SJSA1 (cell line): ENCODE data around the gene RCL1. TPM values are rescaled to one million over a fixed set of nuclear protein-coding genes. Genes with fewer than 3 reads are reported as not detected.
"Not testable (repeated sequence)": the region's sequence is repeated elsewhere in the genome, so short reads cannot be mapped to it uniquely, and the experiment has no call there.

Experiments
- DNase-seq, 2 experiments: peaks; one replicate each; pipeline ENCODE4 v3.0.0-alpha.2; 2015 to 2020; ENCODE audit warnings: low spot score in 2 of 2, low read depth in 1 of 2
- H3K27ac ChIP-seq: fragments of 250-450 bp; sonication (Bioruptor Pico); 2 replicates; pipeline ENCODE4 v1.5.1; 2020; ENCODE audit warnings: mild to moderate bottlenecking, moderate library complexity
- H3K27me3 ChIP-seq: fragments of 250-450 bp; sonication (Bioruptor Pico); replicated peaks from 2 replicates; pipeline ENCODE4 v1.5.1; 2020; ENCODE audit warnings: mild to moderate bottlenecking, moderate library complexity
- H3K36me3 ChIP-seq: fragments of 250-450 bp; sonication (Bioruptor Pico); 2 replicates; pipeline ENCODE4 v1.5.1; 2020; ENCODE audit warnings: mild to moderate bottlenecking
- H3K4me1 ChIP-seq: fragments of 250-450 bp; sonication (Bioruptor Pico); replicated peaks from 2 replicates; pipeline ENCODE4 v1.6.1; 2021; ENCODE audit warnings: mild to moderate bottlenecking
- H3K4me3 ChIP-seq: fragments of 250-450 bp; sonication (Bioruptor Pico); 2 replicates; pipeline ENCODE4 v1.5.1; 2020; ENCODE audit warnings: mild to moderate bottlenecking
- H3K9me3 ChIP-seq: fragments of 250-450 bp; sonication (Bioruptor Pico); replicated peaks from 2 replicates; pipeline ENCODE4 v1.5.1; 2020; ENCODE audit warnings: mild to moderate bottlenecking
- total RNA-seq: library from RNA; depleted of rRNA; stranded (reverse); fragments of >200 nt; shearing (Covaris generic); gene quantifications from 2 replicates; pipeline ENCODE4 v1.2.3, GENCODE V29; 2014; rRNA removed

RCL1 gene
- total RNA-seq: 0.91 and 7.3 TPM in 2 replicates

GRCh38 chr9:4792572-4793458, at the start of gene RCL1:
Gene RCL1 (plus strand): TSS chr9:4792944. CDS start chr9:4793092, 148 bp downstream.
- Histone ChIP-seq H3K4me1 (0 out of 2 replicates have a peak, but pooled peaks cover 3% of the 10 kb centered on the region), H3K4me3 (peak within 1 kb of the TSS; percentile 58), H3K27me3 (no peaks in the 10 kb centered on the region), H3K9me3 (no peaks in the 10 kb centered on the region), H3K27ac (no peak within 1 kb of the TSS), H3K36me3 (no peaks in the 10 kb centered on the region)
- DNase-seq: peak; percentile 85 to 87

- H3K4me1 ChIP-seq: peaks cover 28% of the 10 kb centered on the region
- H3K27ac ChIP-seq: peak overlapping the region; percentile 83
- H3K9me3 ChIP-seq: no peaks in the 10 kb centered on the region
- H3K4me3 ChIP-seq: no peak overlapping the region
- H3K27me3 ChIP-seq: no peaks in the 10 kb centered on the region
- DNase-seq: peak; percentile 49 to 60
- peaks cover 3% of the 10 kb centered on the region; the same call in 1 of the 2 replicates for H3K36me3 ChIP-seq
These were observed 49.4 kb upstream of the RCL1 start for GRCh38 chr9:4743131-4743875.

- no peaks in the 10 kb centered on the region for H3K27me3 ChIP-seq
- H3K27ac ChIP-seq: no peak overlapping the region
- no peaks in the 10 kb centered on the region for H3K36me3 ChIP-seq
- DNase-seq: no peak
- no peak overlapping the region for H3K4me3 ChIP-seq
- H3K4me1 ChIP-seq: peaks cover 26% of the 10 kb centered on the region
- H3K9me3 ChIP-seq: no peaks in the 10 kb centered on the region
These were observed 46.3 kb upstream of the RCL1 start for GRCh38 chr9:4746278-4747030.

- Histone ChIP-seq H3K9me3 (no peaks in the 10 kb centered on the region), H3K36me3 (no peaks in the 10 kb centered on the region), H3K27me3 (no peaks in the 10 kb centered on the region), H3K4me1 (peaks cover 6% of the 10 kb centered on the region), H3K4me3 (no peak overlapping the region), H3K27ac (no peak overlapping the region)
- no peak for DNase-seq
These were observed 44.1 kb upstream of the RCL1 start for GRCh38 chr9:4748612-4749011.

GRCh38 chr9:4750023-4750673, 42.6 kb upstream of the RCL1 start:
- Histone ChIP-seq H3K36me3 (no peaks in the 10 kb centered on the region), H3K27ac (no peak overlapping the region), H3K4me3 (no peak overlapping the region), H3K4me1 (no peaks in the 10 kb centered on the region), H3K9me3 (no peaks in the 10 kb centered on the region), H3K27me3 (no peaks in the 10 kb centered on the region)
- peak in 1 of 2 experiments; percentile 12 for DNase-seq

GRCh38 chr9:4754530-4754929, 38.2 kb upstream of the RCL1 start:
- H3K36me3 ChIP-seq, H3K9me3 ChIP-seq, H3K27ac ChIP-seq, H3K4me3 ChIP-seq, H3K27me3 ChIP-seq, H3K4me1 ChIP-seq, DNase-seq: not testable (repeated sequence)

- Histone ChIP-seq H3K36me3 (no peaks in the 10 kb centered on the region), H3K4me3 (no peak overlapping the region), H3K27me3 (no peaks in the 10 kb centered on the region), H3K4me1 (no peaks in the 10 kb centered on the region), H3K9me3 (no peaks in the 10 kb centered on the region), H3K27ac (no peak overlapping the region)
- no peak for DNase-seq
These were observed 37.6 kb upstream of the RCL1 start for GRCh38 chr9:4755026-4755609.

GRCh38 chr9:4756420-4756819, 36.3 kb upstream of the RCL1 start:
- no peak for DNase-seq
- Histone ChIP-seq H3K27me3 (no peaks in the 10 kb centered on the region), H3K36me3 (no peaks in the 10 kb centered on the region), H3K9me3 (no peaks in the 10 kb centered on the region), H3K4me1 (no peaks in the 10 kb centered on the region), H3K27ac (no peak overlapping the region), H3K4me3 (no peak overlapping the region)

- Histone ChIP-seq H3K9me3 (no peaks in the 10 kb centered on the region), H3K27ac (no peak overlapping the region), H3K4me3 (no peak overlapping the region), H3K36me3 (no peaks in the 10 kb centered on the region), H3K27me3 (no peaks in the 10 kb centered on the region), H3K4me1 (peaks cover 5% of the 10 kb centered on the region; the same call in 1 of the 2 replicates)
- no peak for DNase-seq
These were observed 32.6 kb upstream of the RCL1 start for GRCh38 chr9:4760122-4760521.

GRCh38 chr9:4762108-4762885, 30.4 kb upstream of the RCL1 start:
- H3K9me3 ChIP-seq: no peaks in the 10 kb centered on the region
- no peaks in the 10 kb centered on the region for H3K36me3 ChIP-seq
- no peak overlapping the region for H3K4me3 ChIP-seq
- peak; percentile 17 to 44 for DNase-seq
- H3K27ac ChIP-seq: no peak overlapping the region
- H3K4me1 ChIP-seq: peaks cover 5% of the 10 kb centered on the region; the same call in 1 of the 2 replicates
- H3K27me3 ChIP-seq: no peaks in the 10 kb centered on the region

- Histone ChIP-seq H3K4me3 (no peak overlapping the region), H3K27ac (no peak overlapping the region), H3K4me1 (peaks cover 5% of the 10 kb centered on the region; the same call in 1 of the 2 replicates), H3K9me3 (no peaks in the 10 kb centered on the region), H3K27me3 (no peaks in the 10 kb centered on the region), H3K36me3 (no peaks in the 10 kb centered on the region)
- DNase-seq: no peak
These were observed 29.7 kb upstream of the RCL1 start for GRCh38 chr9:4762886-4763541.

GRCh38 chr9:4764033-4764432, 28.7 kb upstream of the RCL1 start:
- H3K4me1 ChIP-seq: peaks cover 5% of the 10 kb centered on the region; the same call in 1 of the 2 replicates
- no peaks in the 10 kb centered on the region for H3K9me3 ChIP-seq
- no peak overlapping the region for H3K27ac ChIP-seq
- no peaks in the 10 kb centered on the region for H3K36me3 ChIP-seq
- H3K4me3 ChIP-seq: no peak overlapping the region
- H3K27me3 ChIP-seq: no peaks in the 10 kb centered on the region
- no peak for DNase-seq
